HepG2 (cell line): ENCODE results near the gene MTHFR. TPM values are rescaled to one million over a fixed set of nuclear protein-coding genes. Genes with fewer than 3 reads are reported as not detected.

ENCODE experiments used
- ATF7-NPFF ChIP-seq: sonication (generic); formaldehyde crosslinking; IDR thresholded peaks from 2 replicates; pipeline ENCODE4 v1.8.1; 2023; ENCODE audit warnings: mild to moderate bottlenecking, low read depth, missing genetic modification reagents, moderate library complexity
- ATRX ChIP-seq: sonication (generic); formaldehyde crosslinking; IDR thresholded peaks from 2 replicates; pipeline ENCODE4 v1.4.0; 2020; ENCODE audit warnings: missing genetic modification reagents, borderline replicate concordance
- CSRNP2 ChIP-seq: sonication (generic); formaldehyde crosslinking; conservative IDR thresholded peaks from 2 replicates; pipeline ENCODE4 v1.8.0; 2022; ENCODE audit warnings: low read depth, missing genetic modification reagents
- ELF4 ChIP-seq: sonication (generic); formaldehyde crosslinking; IDR thresholded peaks from 2 replicates; pipeline ENCODE4 v1.5.0; 2020; ENCODE audit warnings: missing genetic modification reagents, mild to moderate bottlenecking, moderate library complexity, borderline replicate concordance
- FOSL2 ChIP-seq: sonication (generic); formaldehyde crosslinking; IDR thresholded peaks from 2 replicates; pipeline ENCODE4 v1.4.0; 2020; ENCODE audit warnings: missing genetic modification reagents
- GABPA ChIP-seq, 2 experiments: IDR thresholded peaks; 2 replicates each; pipeline ENCODE4 v1.6.1; 2011 to 2016; ENCODE audit warnings: low read depth in 2 of 2, low read length in 1 of 2, missing biosample characterization in 1 of 2, missing genetic modification characterization in 1 of 2
- GTF3A ChIP-seq: sonication (generic); formaldehyde crosslinking; conservative IDR thresholded peaks from 2 replicates; pipeline ENCODE4 v1.4.0; 2020; ENCODE audit warnings: mild to moderate bottlenecking, missing genetic modification reagents
- HOXD1 ChIP-seq: sonication (generic); formaldehyde crosslinking; IDR thresholded peaks from 2 replicates; pipeline ENCODE4 v1.5.0; 2020; ENCODE audit warnings: missing genetic modification reagents
- KDM5B ChIP-seq: sonication (generic); formaldehyde crosslinking; IDR thresholded peaks from 2 replicates; pipeline ENCODE4 v1.4.0; 2020; ENCODE audit warnings: missing genetic modification reagents, mild to moderate bottlenecking, borderline replicate concordance
- MLXIP ChIP-seq: sonication (generic); formaldehyde crosslinking; IDR thresholded peaks from 2 replicates; pipeline ENCODE4 v1.9.0; 2021; ENCODE audit warnings: missing genetic modification reagents, borderline replicate concordance
- PATZ1 ChIP-seq: sonication (generic); formaldehyde crosslinking; IDR thresholded peaks from 2 replicates; pipeline ENCODE4 v1.4.0; 2020; ENCODE audit warnings: missing genetic modification reagents
- PBX3 ChIP-seq: sonication (generic); formaldehyde crosslinking; IDR thresholded peaks from 2 replicates; pipeline ENCODE4 v1.8.1; 2023; ENCODE audit warnings: missing genetic modification reagents, inconsistent platforms, borderline replicate concordance
- PREB ChIP-seq: sonication (generic); formaldehyde crosslinking; IDR thresholded peaks from 2 replicates; pipeline ENCODE4 v1.4.0; 2020; ENCODE audit warnings: missing genetic modification reagents
- TERF1 ChIP-seq: sonication (generic); formaldehyde crosslinking; IDR thresholded peaks from 2 replicates; pipeline ENCODE4 v1.8.0; 2022; ENCODE audit warnings: mild to moderate bottlenecking, missing genetic modification reagents, moderate library complexity
- TMF1 ChIP-seq: sonication (generic); formaldehyde crosslinking; IDR thresholded peaks from 2 replicates; pipeline ENCODE4 v1.8.1; 2022; ENCODE audit warnings: low read depth, missing genetic modification reagents
- ZNF343 ChIP-seq: sonication (generic); formaldehyde crosslinking; IDR thresholded peaks from 2 replicates; pipeline ENCODE4 v1.4.0; 2020; ENCODE audit warnings: mild to moderate bottlenecking, missing genetic modification reagents
- polyA plus RNA-seq, 8 experiments: library from polyadenylated mRNA; depleted of rRNA in 3 of 8; stranded (reverse) in 7 of 8; unstranded in 1 of 8; fragments of >200 nt; fragmentation: Illumina TruSeq in 4 of 8; extraction: Trizol in 4 of 8; gene quantifications; 2 replicates each; pipeline versions ENCODE4 v1.2.1 to v1.2.3, GENCODE V29; 2011 to 2016; ENCODE audit warnings: low read depth in 4 of 8, missing spikeins in 1 of 8, mixed read lengths in 1 of 8; ENCODE audit not compliant: insufficient read depth in 1 of 8
- total RNA-seq, 5 experiments: library from RNA; depleted of rRNA; stranded (reverse); fragments of >200 nt; fragmentation: Illumina TruSeq; extraction: Trizol; gene quantifications; 2 replicates each; pipeline ENCODE4 v1.2.3, GENCODE V29; 2016; ENCODE audit warnings: low read depth in 1 of 5

MTHFR gene
- total and polyA plus RNA-seq, 2 of the 13 experiments (the other 11 are each of a cell fraction or from before 2014, with no cell fraction given), result 3.8 to 8.2 TPM

GRCh38 chr1:11842154-11843041 is 36.6 kb upstream of the MTHFR start (continued):
- TF ChIP-seq PREB (CRISPR knock-in tag) (0 out of 2 replicates have a peak, but pooled peaks have one; percentile 34), TMF1 (CRISPR knock-in tag) (0 out of 2 replicates have a peak, but pooled peaks have one; percentile 45), HOXD1 (CRISPR knock-in tag) (peak; percentile 91), FOSL2 (CRISPR knock-in tag) (peak; percentile 80), TERF1 (CRISPR knock-in tag) (no peak), MLXIP (CRISPR knock-in tag) (no peak), CSRNP2 (CRISPR knock-in tag) (no peak), ZNF343 (CRISPR knock-in tag) (peak; percentile 55; the same call in 1 of the 2 replicates), GABPA (IDR thresholded peaks at IDR 0.05; ENCODE audit: low read depth, low read length) (no peak), GABPA (CRISPR knock-in tag; IDR thresholded peaks at IDR 0.05; ENCODE audit: low read depth) (peak; percentile 52), ELF4 (CRISPR knock-in tag) (peak; percentile 45; the same call in 1 of the 2 replicates), PBX3 (CRISPR knock-in tag) (no peak), GTF3A (CRISPR knock-in tag) (no peak), KDM5B (CRISPR knock-in tag) (peak; percentile 33; the same call in 1 of the 2 replicates), PATZ1 (CRISPR knock-in tag) (peak; percentile 64), ATF7-NPFF (no peak), ATRX (CRISPR knock-in tag) (no peak)
